Measurements from ENCODE around the gene GRIP2.

- TF ChIP-seq, protein P1, sequence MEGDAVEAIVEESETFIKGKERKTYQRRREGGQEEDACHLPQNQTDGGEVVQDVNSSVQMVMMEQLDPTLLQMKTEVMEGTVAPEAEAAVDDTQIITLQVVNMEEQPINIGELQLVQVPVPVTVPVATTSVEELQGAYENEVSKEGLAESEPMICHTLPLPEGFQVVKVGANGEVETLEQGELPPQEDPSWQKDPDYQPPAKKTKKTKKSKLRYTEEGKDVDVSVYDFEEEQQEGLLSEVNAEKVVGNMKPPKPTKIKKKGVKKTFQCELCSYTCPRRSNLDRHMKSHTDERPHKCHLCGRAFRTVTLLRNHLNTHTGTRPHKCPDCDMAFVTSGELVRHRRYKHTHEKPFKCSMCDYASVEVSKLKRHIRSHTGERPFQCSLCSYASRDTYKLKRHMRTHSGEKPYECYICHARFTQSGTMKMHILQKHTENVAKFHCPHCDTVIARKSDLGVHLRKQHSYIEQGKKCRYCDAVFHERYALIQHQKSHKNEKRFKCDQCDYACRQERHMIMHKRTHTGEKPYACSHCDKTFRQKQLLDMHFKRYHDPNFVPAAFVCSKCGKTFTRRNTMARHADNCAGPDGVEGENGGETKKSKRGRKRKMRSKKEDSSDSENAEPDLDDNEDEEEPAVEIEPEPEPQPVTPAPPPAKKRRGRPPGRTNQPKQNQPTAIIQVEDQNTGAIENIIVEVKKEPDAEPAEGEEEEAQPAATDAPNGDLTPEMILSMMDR (IDR thresholded peaks at IDR 0.05; ENCODE audit: low read length), result no peak
- TF ChIP-seq EZH2 (optimal IDR thresholded peaks at IDR 0.05; ENCODE audit: low read depth, low read length), result no peak
These were observed 77.4 kb downstream of the GRIP2 start for GRCh38 chr3:14462738-14463137.
